Measurements from ENCODE around the gene VPS26A. TPM values are rescaled to one million over a fixed set of nuclear protein-coding genes. Genes with fewer than 3 reads are reported as not detected.

The VPS26A gene
- polyA plus RNA-seq, 3 donors: 10.1 to 58.3 (median 42.1) TPM

- Mint-ChIP-seq H3K27me3 (ENCODE audit: low read depth in 3 of 3) (no peaks in the 10 kb centered on the region), H3K36me3 (peaks cover 43 to 66% of the 10 kb centered on the region in 2 donors), H3K27ac (peak overlapping the region; percentile 66 to 88 (median 81)), H3K4me1 (peaks cover 27% of the 10 kb centered on the region), H3K4me3 (no peak overlapping the region), H3K9me3 (peaks cover 0 to 3% (median 0%) of the 10 kb centered on the region in 7 donors)
- no peak overlapping the region for H3K4me2 ChIP-seq (replicated peaks; ENCODE audit: extremely low read depth, low read length, poor library complexity, severe bottlenecking)
- no peak for DNase-seq
- peaks cover 24 to 27% of the 10 kb centered on the region in 2 donors for H3K4me1 ChIP-seq (ENCODE audit: control insufficient read depth in 1 of 2, insufficient read depth in 2 of 2, low read length in 2 of 2)
- no CpG with 5 or more reads among the region's 1 CpG for WGBS (ENCODE audit: insufficient coverage)
- TF ChIP-seq CTCF (IDR thresholded peaks at IDR 0.05): no peak
- intact Hi-C loops (cut with micrococcal nuclease): no loop called here
- peaks cover 42% of the 10 kb centered on the region for H3K79me2 ChIP-seq (ENCODE audit: insufficient read depth, low read length)
- H3K36me3 ChIP-seq (replicated peaks in 1 of 2; ENCODE audit: control insufficient read depth in 1 of 2, insufficient read depth in 2 of 2, low read length in 2 of 2): peaks cover 46 to 55% of the 10 kb centered on the region in 2 donors
- H3K9ac ChIP-seq (ENCODE audit: insufficient read depth, low read length, poor library complexity, severe bottlenecking): no peak overlapping the region
- no peaks in the 10 kb centered on the region for H3K27me3 ChIP-seq (ENCODE audit: control insufficient read depth in 2 of 2, insufficient read depth in 2 of 2, low read length in 2 of 2)
- no peak overlapping the region for H3K4me3 ChIP-seq (replicated peaks in 1 of 3; ENCODE audit: low read depth in 2 of 3, low read length in 3 of 3)
- no peaks in the 10 kb centered on the region for H3K9me3 ChIP-seq (replicated peaks in 1 of 2; ENCODE audit: control insufficient read depth in 1 of 2, insufficient read depth in 1 of 2, low read length in 2 of 2)
- no peak overlapping the region for H2AFZ ChIP-seq (ENCODE audit: insufficient read depth, low read depth, low read length, poor library complexity, severe bottlenecking)
- H4K20me1 ChIP-seq (ENCODE audit: insufficient read depth, low read length): peaks cover 78% of the 10 kb centered on the region
- peak overlapping the region in 1 of 2 donors; percentile 40 for H3K27ac ChIP-seq (ENCODE audit: low read depth in 1 of 2, low read length in 2 of 2)
These were observed 18.8 kb upstream of the VPS26A start for GRCh38 chr10:69104994-69105790.

GRCh38 chr10:69107176-69107490 is 16.8 kb upstream of the VPS26A start:
- H3K9me3 Mint-ChIP-seq: peaks cover 0 to 3% (median 0%) of the 10 kb centered on the region in 7 donors
- Histone ChIP-seq H3K79me2 (ENCODE audit: insufficient read depth, low read length) (peaks cover 22% of the 10 kb centered on the region), H3K4me1 (ENCODE audit: control insufficient read depth in 1 of 2, insufficient read depth in 2 of 2, low read length in 2 of 2) (peaks cover 4 to 7% of the 10 kb centered on the region in 2 donors), H3K27me3 (ENCODE audit: control insufficient read depth in 2 of 2, insufficient read depth in 2 of 2, low read length in 2 of 2) (no peaks in the 10 kb centered on the region), H3K9ac (ENCODE audit: insufficient read depth, low read length, poor library complexity, severe bottlenecking) (no peak overlapping the region), H2AFZ (ENCODE audit: insufficient read depth, low read depth, low read length, poor library complexity, severe bottlenecking) (no peak overlapping the region), H3K4me3 (replicated peaks in 1 of 3; ENCODE audit: low read depth in 2 of 3, low read length in 3 of 3) (no peak overlapping the region), H4K20me1 (ENCODE audit: insufficient read depth, low read length) (peaks cover 59% of the 10 kb centered on the region), H3K9me3 (replicated peaks in 1 of 2; ENCODE audit: control insufficient read depth in 1 of 2, insufficient read depth in 1 of 2, low read length in 2 of 2) (no peaks in the 10 kb centered on the region), H3K4me2 (replicated peaks; ENCODE audit: extremely low read depth, low read length, poor library complexity, severe bottlenecking) (no peak overlapping the region), H3K36me3 (replicated peaks in 1 of 2; ENCODE audit: control insufficient read depth in 1 of 2, insufficient read depth in 2 of 2, low read length in 2 of 2) (peaks cover 34 to 37% of the 10 kb centered on the region in 2 donors), H3K27ac (ENCODE audit: low read depth in 1 of 2, low read length in 2 of 2) (peak overlapping the region in 1 of 2 donors; percentile 27)
- peak overlapping the region in 4 of 7 donors; percentile 16 to 78 (median 60) for H3K27ac Mint-ChIP-seq
- peaks cover 25 to 47% of the 10 kb centered on the region in 2 donors for H3K36me3 Mint-ChIP-seq
- no peaks in the 10 kb centered on the region for H3K27me3 Mint-ChIP-seq (ENCODE audit: low read depth in 3 of 3)
- TF ChIP-seq CTCF (IDR thresholded peaks at IDR 0.05): no peak
- DNase-seq: peak in 1 of 3 donors; percentile 48
- H3K4me3 Mint-ChIP-seq: no peak overlapping the region
- H3K4me1 Mint-ChIP-seq: peaks cover 8% of the 10 kb centered on the region
- intact Hi-C loops (cut with micrococcal nuclease): no loop called here
